ENCODE measurements around the gene NEDD4L.

- TF ChIP-seq YY1 (IDR thresholded peaks at IDR 0.05; ENCODE audit: insufficient read depth, insufficient read length) (no peak), ZNF274 (IDR thresholded peaks at IDR 0.05; ENCODE audit: low read depth, low read length) (no peak), SUZ12 (IDR thresholded peaks at IDR 0.05; ENCODE audit: extremely low read depth, insufficient read depth, insufficient read length) (no peak)
Observed at GRCh38 chr18:58239879-58240278, 195.9 kb downstream of the NEDD4L start.

All from NT2/D1 (cell line).